ENCODE results near the gene AGTPBP1.

AGTPBP1 gene

DNA sequence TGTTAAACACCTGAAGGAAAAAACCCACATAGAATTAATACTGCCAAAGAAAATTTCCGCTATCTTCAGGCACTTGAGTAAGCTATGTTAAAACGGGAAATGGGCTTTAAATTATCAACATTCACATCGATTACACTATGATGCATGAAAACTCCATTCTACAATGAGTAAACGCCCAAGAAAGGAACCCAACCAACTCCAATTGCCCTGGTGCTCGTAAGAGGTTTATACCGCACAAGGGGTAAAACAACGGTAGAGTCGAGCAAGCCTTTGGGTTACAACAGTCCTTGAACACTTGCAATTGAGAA is 1.0 kb downstream of the AGTPBP1 start:
- H3K4me1 Mint-ChIP-seq, result peaks cover 22% of the 10 kb centered on the region
- H3K27ac Mint-ChIP-seq, result peak overlapping the region; percentile 50 to 88 (median 87)
- H3K4me3 Mint-ChIP-seq, result peak overlapping the region; percentile 87 to 98 (median 96)
- TF ChIP-seq, protein P1, sequence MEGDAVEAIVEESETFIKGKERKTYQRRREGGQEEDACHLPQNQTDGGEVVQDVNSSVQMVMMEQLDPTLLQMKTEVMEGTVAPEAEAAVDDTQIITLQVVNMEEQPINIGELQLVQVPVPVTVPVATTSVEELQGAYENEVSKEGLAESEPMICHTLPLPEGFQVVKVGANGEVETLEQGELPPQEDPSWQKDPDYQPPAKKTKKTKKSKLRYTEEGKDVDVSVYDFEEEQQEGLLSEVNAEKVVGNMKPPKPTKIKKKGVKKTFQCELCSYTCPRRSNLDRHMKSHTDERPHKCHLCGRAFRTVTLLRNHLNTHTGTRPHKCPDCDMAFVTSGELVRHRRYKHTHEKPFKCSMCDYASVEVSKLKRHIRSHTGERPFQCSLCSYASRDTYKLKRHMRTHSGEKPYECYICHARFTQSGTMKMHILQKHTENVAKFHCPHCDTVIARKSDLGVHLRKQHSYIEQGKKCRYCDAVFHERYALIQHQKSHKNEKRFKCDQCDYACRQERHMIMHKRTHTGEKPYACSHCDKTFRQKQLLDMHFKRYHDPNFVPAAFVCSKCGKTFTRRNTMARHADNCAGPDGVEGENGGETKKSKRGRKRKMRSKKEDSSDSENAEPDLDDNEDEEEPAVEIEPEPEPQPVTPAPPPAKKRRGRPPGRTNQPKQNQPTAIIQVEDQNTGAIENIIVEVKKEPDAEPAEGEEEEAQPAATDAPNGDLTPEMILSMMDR (IDR thresholded peaks at IDR 0.05; ENCODE audit: unreplicated experiment in 3 of 3), result no peak
- H3K36me3 Mint-ChIP-seq (ENCODE audit: low read depth), result no peaks in the 10 kb centered on the region
- no peaks in the 10 kb centered on the region for H3K27me3 Mint-ChIP-seq (ENCODE audit: low read depth)
- H3K9me3 Mint-ChIP-seq, result no peaks in the 10 kb centered on the region

DNA sequence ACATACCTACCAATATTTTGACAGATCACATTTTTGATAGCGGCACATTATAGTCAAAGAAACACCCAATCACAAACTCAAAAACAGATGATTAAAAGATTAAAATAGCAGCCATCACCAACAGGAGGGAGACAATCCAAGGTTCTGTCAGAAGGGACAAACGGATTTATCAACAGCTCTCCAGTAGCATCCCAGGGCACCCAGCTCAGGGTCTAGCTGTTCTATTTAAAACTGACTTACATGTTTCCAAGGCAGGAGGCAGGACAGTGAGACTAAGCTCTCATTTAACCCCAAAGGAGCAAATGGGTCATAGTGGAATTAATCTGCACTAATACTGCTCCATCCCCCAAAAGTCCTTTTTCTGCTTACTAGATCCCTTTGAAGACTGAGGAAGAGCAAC is 3.2 kb downstream of the AGTPBP1 start:
- Mint-ChIP-seq H3K9me3 (peaks cover 3% of the 10 kb centered on the region), H3K36me3 (ENCODE audit: low read depth) (peaks cover 10% of the 10 kb centered on the region), H3K27ac (no peak overlapping the region), H3K27me3 (ENCODE audit: low read depth) (no peaks in the 10 kb centered on the region), H3K4me1 (peaks cover 20% of the 10 kb centered on the region), H3K4me3 (peak overlapping the region in 2 of 3 experiments; percentile 19 to 49)
- TF ChIP-seq, protein P1 (IDR thresholded peaks at IDR 0.05; ENCODE audit: unreplicated experiment in 3 of 3), result no peak

DNA sequence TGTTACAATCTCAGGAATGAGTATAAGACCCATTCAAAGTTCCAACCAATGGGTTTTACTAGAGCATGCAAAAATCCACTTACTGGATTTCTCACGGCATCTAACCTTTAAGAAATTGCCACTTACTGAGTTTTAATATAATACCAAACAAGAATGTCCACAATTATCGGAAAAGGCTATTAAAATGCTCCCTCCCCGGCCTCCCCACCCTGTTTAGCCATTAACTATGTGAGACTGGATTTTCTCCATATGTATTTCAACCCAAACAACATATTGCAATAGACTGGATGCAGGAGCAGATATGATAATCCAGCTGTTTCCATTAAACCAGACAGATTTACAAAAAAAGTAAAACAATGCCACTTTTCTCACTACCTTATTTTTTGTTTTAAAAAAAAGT is 4.1 kb downstream of the AGTPBP1 start:
- Mint-ChIP-seq H3K36me3 (ENCODE audit: low read depth) (peaks cover 19% of the 10 kb centered on the region), H3K9me3 (peaks cover 8% of the 10 kb centered on the region), H3K4me1 (peaks cover 15% of the 10 kb centered on the region), H3K4me3 (no peak overlapping the region), H3K27ac (no peak overlapping the region), H3K27me3 (ENCODE audit: low read depth) (no peaks in the 10 kb centered on the region)
- TF ChIP-seq, protein P1 (IDR thresholded peaks at IDR 0.05; ENCODE audit: unreplicated experiment in 3 of 3), result no peak

DNA sequence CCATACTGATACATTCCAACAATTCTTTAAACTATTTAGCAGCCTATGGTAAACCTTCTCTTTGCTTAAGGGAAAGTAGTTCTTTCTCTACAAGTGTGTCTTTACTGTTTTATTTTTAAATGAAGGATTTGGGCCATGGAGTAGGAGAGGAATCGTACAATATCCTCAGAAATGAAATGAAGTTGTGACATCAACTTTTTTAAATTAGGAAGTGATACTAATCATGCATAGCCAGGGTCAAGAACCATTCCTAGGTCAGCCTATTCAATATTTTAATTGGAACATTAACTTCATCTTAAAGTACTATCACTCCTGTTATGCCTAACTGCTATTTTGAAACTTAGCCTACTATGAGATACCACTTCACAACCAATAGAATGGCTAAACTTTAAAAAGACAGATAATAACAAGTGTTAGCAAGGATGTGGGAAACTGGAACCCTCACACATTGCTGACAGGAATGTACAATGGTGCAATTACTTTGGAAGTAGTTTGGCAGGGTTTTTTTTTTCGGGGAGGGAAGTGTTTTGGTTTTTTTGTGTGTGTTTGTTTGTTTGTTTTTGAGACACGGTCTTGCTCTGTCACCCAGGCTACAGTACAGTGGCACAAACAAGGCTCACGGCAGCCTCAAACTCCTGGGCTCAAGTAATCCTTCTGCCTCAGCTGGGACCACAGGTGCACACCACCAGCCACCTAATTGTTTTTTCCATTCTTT is 10.7 kb downstream of the AGTPBP1 start:
- Mint-ChIP-seq H3K27me3 (ENCODE audit: low read depth) (no peaks in the 10 kb centered on the region), H3K9me3 (peaks cover 12% of the 10 kb centered on the region), H3K27ac (no peak overlapping the region), H3K36me3 (ENCODE audit: low read depth) (peaks cover 33% of the 10 kb centered on the region), H3K4me3 (no peak overlapping the region), H3K4me1 (no peaks in the 10 kb centered on the region)
- TF ChIP-seq, protein P1 (IDR thresholded peaks at IDR 0.05; ENCODE audit: unreplicated experiment in 3 of 3), result no peak

DNA sequence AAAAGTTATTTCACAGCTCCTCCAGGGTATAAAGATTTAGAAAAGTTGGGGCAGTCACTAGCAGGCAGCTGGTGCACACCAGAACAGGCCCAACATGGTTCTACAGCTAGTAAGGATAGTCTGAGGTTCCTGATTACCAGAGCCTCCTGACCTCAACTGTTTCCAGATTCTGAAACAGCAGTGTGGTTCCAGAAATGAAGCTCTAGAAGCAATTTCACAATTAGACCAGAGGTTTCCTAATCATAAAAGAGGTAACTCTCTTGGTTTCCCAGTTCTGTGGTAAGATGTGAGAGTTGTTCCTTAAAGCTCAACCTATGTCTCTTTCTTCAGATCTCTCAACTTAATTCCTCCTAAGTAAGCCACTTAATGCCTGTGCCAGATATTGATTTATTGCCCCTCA is 11.9 kb downstream of the AGTPBP1 start:
- TF ChIP-seq, protein P1 (IDR thresholded peaks at IDR 0.05; ENCODE audit: unreplicated experiment in 3 of 3), result no peak
- Mint-ChIP-seq H3K36me3 (ENCODE audit: low read depth) (peaks cover 32% of the 10 kb centered on the region), H3K9me3 (peaks cover 12% of the 10 kb centered on the region), H3K4me3 (no peak overlapping the region), H3K4me1 (no peaks in the 10 kb centered on the region), H3K27me3 (ENCODE audit: low read depth) (no peaks in the 10 kb centered on the region), H3K27ac (no peak overlapping the region)

DNA sequence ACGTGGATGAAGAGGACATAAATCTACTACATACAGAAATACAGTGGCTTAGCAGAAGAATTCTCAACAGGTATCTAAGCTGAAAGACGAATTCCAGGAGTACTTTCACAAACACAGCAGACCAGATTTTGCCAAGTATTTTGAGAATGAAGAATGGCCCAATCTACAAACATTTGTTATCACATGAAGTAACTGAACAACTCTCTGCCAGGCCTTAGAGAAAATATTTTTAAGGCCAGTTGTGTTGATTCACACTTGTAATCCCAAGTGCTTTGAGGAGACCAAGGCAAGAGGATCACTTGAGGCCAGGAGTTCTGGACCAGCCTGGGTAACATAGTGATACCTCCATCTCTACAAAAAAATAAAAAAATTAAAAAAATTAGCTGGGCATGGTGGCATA is 14.3 kb downstream of the AGTPBP1 start:
- TF ChIP-seq, protein P1 (IDR thresholded peaks at IDR 0.05; ENCODE audit: unreplicated experiment in 3 of 3), result no peak
- Mint-ChIP-seq H3K27ac (no peak overlapping the region), H3K4me1 (no peaks in the 10 kb centered on the region)

More for the DNA sequence above, 14.3 kb downstream of the AGTPBP1 start:
- Mint-ChIP-seq H3K4me3 (no peak overlapping the region), H3K36me3 (ENCODE audit: low read depth) (peaks cover 36% of the 10 kb centered on the region), H3K27me3 (ENCODE audit: low read depth) (no peaks in the 10 kb centered on the region), H3K9me3 (peaks cover 8% of the 10 kb centered on the region)

Data from nephron (organoid).